ENCODE results near the gene C20orf204. TPM values are rescaled to one million over a fixed set of nuclear protein-coding genes. Genes with fewer than 3 reads are reported as not detected.
A peak's percentile ranks its signal among the peaks of the same experiment; 100 is the strongest.

Gene C20orf204
- total and polyA plus RNA-seq, 2 donors (not counting 3 experiments of a cell fraction or from before 2014, with no cell fraction given): 2.8 to 5.8 TPM

- Histone ChIP-seq H3K27me3 (ENCODE audit: control insufficient read depth in 2 of 2, insufficient read depth in 2 of 2, low read length in 2 of 2) (no peaks in the 10 kb centered on the region), H3K4me1 (ENCODE audit: control insufficient read depth, extremely low read depth, insufficient read depth, low read length) (peaks cover 55% of the 10 kb centered on the region), H3K79me2 (ENCODE audit: control insufficient read depth, insufficient read depth, low read length) (no peaks in the 10 kb centered on the region), H3K4me3 (replicated peaks in 1 of 3; ENCODE audit: insufficient read depth in 1 of 3, low read depth in 1 of 3, low read length in 3 of 3) (no peak overlapping the region), H2AFZ (ENCODE audit: low read depth, low read length) (no peak overlapping the region), H3K9ac (replicated peaks; ENCODE audit: extremely low read depth, insufficient read depth, low read length) (no peak overlapping the region), H3K27ac (ENCODE audit: insufficient read depth, low read depth, low read length) (no peak overlapping the region), H4K20me1 (replicated peaks; ENCODE audit: control insufficient read depth, extremely low read depth, insufficient read depth, low read length) (no peaks in the 10 kb centered on the region), H3K9me3 (replicated peaks; ENCODE audit: control insufficient read depth, insufficient read depth, low read length) (no peaks in the 10 kb centered on the region), H3K36me3 (ENCODE audit: control insufficient read depth in 2 of 2, extremely low read depth in 1 of 2, insufficient read depth in 2 of 2, low read length in 2 of 2) (no peaks in the 10 kb centered on the region), H3K9me1 (replicated peaks; ENCODE audit: control insufficient read depth, extremely low read depth, insufficient read depth, low read length) (no peaks in the 10 kb centered on the region), H3K4me2 (ENCODE audit: insufficient read depth, low read length) (no peak overlapping the region)
- ChIA-PET POLR2A (interaction anchor here (1.6 to 2.3 kb wide), 3 partner anchors 10 to 17 kb away, joined by 4 to 21 read pairs (median 9); no protein-coding TSS in a partner anchor), CTCF (interaction anchor here (1.1 to 7.5 kb wide), 7 partner anchors 12 to 80 kb away, joined by 5 to 412 read pairs (median 21); partner anchors contain the start of genes LKAAEAR1, PRPF6, SAMD10 and SOX18)
- dilution Hi-C loops (cut with MboI; ENCODE audit: extremely low pct_ligation_motif_present, low sequenced_read_pairs) (no loop called here), intact Hi-C loops (cut with micrococcal nuclease) (no loop called here)
- no TSS peak for BruUV-seq (replicated peaks)
- TF ChIP-seq MAX (IDR thresholded peaks at IDR 0.05; ENCODE audit: insufficient read depth, insufficient read length) (peak; percentile 40), POLR2AphosphoS5 (IDR thresholded peaks at IDR 0.05; ENCODE audit: insufficient read depth, low read depth, low read length) (no peak)
- no peak for DNase-seq (ENCODE audit: low read depth, low spot score)
- no peak for FAIRE-seq
Observed at GRCh38 chr20:64040231-64041039, 4.5 kb downstream of the C20orf204 start.

GRCh38 chr20:64041040-64041780 is 5.2 kb downstream of the C20orf204 start:
- Histone ChIP-seq H3K27ac (ENCODE audit: insufficient read depth, low read depth, low read length) (peak overlapping the region; percentile 4), H2AFZ (ENCODE audit: low read depth, low read length) (no peak overlapping the region), H3K4me3 (replicated peaks in 1 of 3; ENCODE audit: insufficient read depth in 1 of 3, low read depth in 1 of 3, low read length in 3 of 3) (no peak overlapping the region), H3K4me2 (ENCODE audit: insufficient read depth, low read length) (no peak overlapping the region), H3K27me3 (ENCODE audit: control insufficient read depth in 2 of 2, insufficient read depth in 2 of 2, low read length in 2 of 2) (no peaks in the 10 kb centered on the region), H4K20me1 (replicated peaks; ENCODE audit: control insufficient read depth, extremely low read depth, insufficient read depth, low read length) (no peaks in the 10 kb centered on the region), H3K9ac (replicated peaks; ENCODE audit: extremely low read depth, insufficient read depth, low read length) (no peak overlapping the region), H3K36me3 (ENCODE audit: control insufficient read depth in 2 of 2, extremely low read depth in 1 of 2, insufficient read depth in 2 of 2, low read length in 2 of 2) (no peaks in the 10 kb centered on the region), H3K9me1 (replicated peaks; ENCODE audit: control insufficient read depth, extremely low read depth, insufficient read depth, low read length) (no peaks in the 10 kb centered on the region), H3K4me1 (ENCODE audit: control insufficient read depth, extremely low read depth, insufficient read depth, low read length) (peaks cover 62% of the 10 kb centered on the region), H3K9me3 (replicated peaks; ENCODE audit: control insufficient read depth, insufficient read depth, low read length) (no peaks in the 10 kb centered on the region), H3K79me2 (ENCODE audit: control insufficient read depth, insufficient read depth, low read length) (no peaks in the 10 kb centered on the region)
- FAIRE-seq: no peak
- ChIA-PET POLR2A (interaction anchor here (1.6 kb wide), 1 partner anchor 9 kb away, joined by 4 read pairs; no protein-coding TSS in a partner anchor), CTCF (interaction anchor here (1.0 to 7.5 kb wide), 2 partner anchors 14 to 60 kb away, joined by 3 to 412 read pairs; partner anchors contain the start of genes PRPF6, SOX18 and TCEA2)
- dilution Hi-C loops (cut with MboI; ENCODE audit: extremely low pct_ligation_motif_present, low sequenced_read_pairs) (no loop called here), intact Hi-C loops (cut with micrococcal nuclease) (no loop called here)
- BruUV-seq (replicated peaks): no TSS peak
- peak; percentile 24 for DNase-seq (ENCODE audit: low read depth, low spot score)
- no peak for TF ChIP-seq CTCF (IDR thresholded peaks at IDR 0.05; ENCODE audit: extremely low read depth in 1 of 2, insufficient read depth in 1 of 2, low read depth in 1 of 2, low read length in 2 of 2)
- no peak for TF ChIP-seq GATA2 (IDR thresholded peaks at IDR 0.05; ENCODE audit: insufficient read depth, insufficient read length, low read depth, low read length)
- TF ChIP-seq POLR2A (IDR thresholded peaks at IDR 0.05; ENCODE audit: low read depth, low read length): no peak
- TF ChIP-seq MYC (IDR thresholded peaks at IDR 0.05; ENCODE audit: low read depth, low read length): no peak
- no peak for TF ChIP-seq MAX (IDR thresholded peaks at IDR 0.05; ENCODE audit: insufficient read depth, insufficient read length)
- no peak for TF ChIP-seq JUN (IDR thresholded peaks at IDR 0.05; ENCODE audit: borderline replicate concordance, insufficient read depth, insufficient read length, low read depth)
- TF ChIP-seq FOS (IDR thresholded peaks at IDR 0.05; ENCODE audit: borderline replicate concordance, insufficient read depth, low read length): no peak

All from endothelial cell of umbilical vein (primary cell).